ENCODE measurements around the gene VAT1L.

DNA sequence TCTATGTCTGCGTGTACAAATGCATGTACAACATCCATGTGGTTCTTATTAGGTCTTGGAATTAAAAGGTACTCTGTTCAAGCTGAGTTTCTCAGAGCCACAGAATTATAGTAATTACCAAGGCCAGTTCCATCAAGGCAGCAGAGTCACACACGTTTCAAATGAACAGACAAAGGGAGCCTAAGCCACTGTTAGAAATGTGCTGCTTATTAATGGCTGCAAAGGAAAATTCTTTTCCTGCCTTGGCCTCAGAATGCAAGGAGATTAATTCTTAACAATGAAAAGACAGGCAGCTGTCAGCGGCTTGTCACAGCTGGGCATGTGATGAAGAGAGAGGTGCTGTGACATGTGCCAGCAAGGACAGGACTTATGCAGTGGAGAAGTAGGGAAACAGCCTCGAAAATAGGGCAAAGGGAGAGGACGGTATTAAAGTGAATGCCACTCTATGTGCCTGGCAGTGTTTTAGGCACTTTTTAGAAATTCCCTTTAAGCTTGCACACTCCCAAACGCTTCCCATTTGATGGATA is 133.9 kb downstream of the VAT1L start:
- TF ChIP-seq POLR2A (IDR thresholded peaks at IDR 0.05) = no peak
- TF ChIP-seq, protein P1, sequence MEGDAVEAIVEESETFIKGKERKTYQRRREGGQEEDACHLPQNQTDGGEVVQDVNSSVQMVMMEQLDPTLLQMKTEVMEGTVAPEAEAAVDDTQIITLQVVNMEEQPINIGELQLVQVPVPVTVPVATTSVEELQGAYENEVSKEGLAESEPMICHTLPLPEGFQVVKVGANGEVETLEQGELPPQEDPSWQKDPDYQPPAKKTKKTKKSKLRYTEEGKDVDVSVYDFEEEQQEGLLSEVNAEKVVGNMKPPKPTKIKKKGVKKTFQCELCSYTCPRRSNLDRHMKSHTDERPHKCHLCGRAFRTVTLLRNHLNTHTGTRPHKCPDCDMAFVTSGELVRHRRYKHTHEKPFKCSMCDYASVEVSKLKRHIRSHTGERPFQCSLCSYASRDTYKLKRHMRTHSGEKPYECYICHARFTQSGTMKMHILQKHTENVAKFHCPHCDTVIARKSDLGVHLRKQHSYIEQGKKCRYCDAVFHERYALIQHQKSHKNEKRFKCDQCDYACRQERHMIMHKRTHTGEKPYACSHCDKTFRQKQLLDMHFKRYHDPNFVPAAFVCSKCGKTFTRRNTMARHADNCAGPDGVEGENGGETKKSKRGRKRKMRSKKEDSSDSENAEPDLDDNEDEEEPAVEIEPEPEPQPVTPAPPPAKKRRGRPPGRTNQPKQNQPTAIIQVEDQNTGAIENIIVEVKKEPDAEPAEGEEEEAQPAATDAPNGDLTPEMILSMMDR (IDR thresholded peaks at IDR 0.05) = no peak
- no peak for TF ChIP-seq POLR2AphosphoS5 (IDR thresholded peaks at IDR 0.05)
- no peak for TF ChIP-seq EP300 (IDR thresholded peaks at IDR 0.05)

Data from stomach (tissue), 4 donors.